ENCODE measurements around the gene RYR2.

- TF ChIP-seq SP1 (IDR thresholded peaks at IDR 0.05), result no peak
- TF ChIP-seq ELF4 (IDR thresholded peaks at IDR 0.05), result no peak
- TF ChIP-seq TARDBP (IDR thresholded peaks at IDR 0.05), result no peak
- no peak for TF ChIP-seq ARNT (IDR thresholded peaks at IDR 0.05)
- TF ChIP-seq FOXA1 (IDR thresholded peaks at IDR 0.05), result no peak
- no peak for TF ChIP-seq FOXM1 (IDR thresholded peaks at IDR 0.05; ENCODE audit: borderline replicate concordance)
- TF ChIP-seq PKNOX1 (IDR thresholded peaks at IDR 0.05), result no peak
- TF ChIP-seq LEF1 (IDR thresholded peaks at IDR 0.05; ENCODE audit: borderline replicate concordance), result no peak
- TF ChIP-seq BHLHE40 (IDR thresholded peaks at IDR 0.05; ENCODE audit: borderline replicate concordance), result no peak
Measured at GRCh38 chr1:237671262-237671661, 629.3 kb downstream of the RYR2 start.

Data from HEK293T (cell line).